H7 (cell line): ENCODE results near the gene CCDC107. TPM values are rescaled to one million over a fixed set of nuclear protein-coding genes. Genes with fewer than 3 reads are reported as not detected.
"Not testable (repeated sequence)": the region's sequence is repeated elsewhere in the genome, so short reads cannot be mapped to it uniquely, and the experiment has no call there.

Experiments
- DNase-seq: peaks from one replicate; pipeline ENCODE4 v3.0.0; 2012
- H3K27me3 ChIP-seq: 2 replicates; pipeline ENCODE4 v1.6.0; 2011; ENCODE audit warnings: mild to moderate bottlenecking, low read length; ENCODE audit not compliant: control insufficient read depth, insufficient read depth
- H3K36me3 ChIP-seq: replicated peaks from 2 replicates; pipeline ENCODE4 v1.5.1; 2011; ENCODE audit warnings: low read length; ENCODE audit not compliant: control insufficient read depth, insufficient read depth
- H3K4me3 ChIP-seq: 2 replicates; pipeline ENCODE4 v1.5.1; 2011; ENCODE audit warnings: low read depth, mild to moderate bottlenecking, control low read depth, low read length, moderate library complexity; ENCODE audit not compliant: insufficient read depth
- total RNA-seq: library from RNA; depleted of rRNA; stranded (reverse); fragments of >200 nt; shearing (Covaris generic); gene quantifications from 2 replicates; pipeline ENCODE4 v1.2.3, GENCODE V29; 2014

Gene CCDC107
- total RNA-seq, 1 experiment from 2014 or later = 9.3 TPM

DNA sequence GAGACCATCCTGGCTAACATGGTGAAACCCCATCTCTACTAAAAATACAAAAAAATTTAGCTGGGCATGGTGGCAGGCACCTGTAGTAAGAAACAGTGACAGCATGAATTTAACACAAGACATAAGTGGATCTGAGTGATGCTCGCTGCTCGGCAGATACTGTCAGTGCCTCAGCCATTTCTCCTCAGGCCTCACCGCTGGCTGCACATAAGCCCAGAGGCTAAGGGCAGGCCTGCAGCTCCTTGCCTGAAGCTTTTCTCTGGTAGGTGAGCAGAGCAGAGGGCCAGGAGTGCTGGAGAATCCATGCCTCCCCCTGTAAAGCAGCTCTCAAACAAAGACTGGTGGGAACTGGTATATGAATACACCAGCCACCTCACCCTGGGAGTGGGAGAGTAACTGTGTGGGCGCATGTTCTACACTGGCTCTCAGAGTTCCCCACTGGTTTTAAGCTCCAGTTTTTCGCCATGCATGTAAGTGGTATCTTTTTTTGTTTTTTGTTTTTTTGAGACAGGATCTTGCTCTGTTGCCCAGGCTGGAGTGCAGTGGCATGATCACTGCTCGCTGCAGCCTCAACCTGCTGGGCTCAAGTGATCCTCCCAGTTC, 29.6 kb upstream of the CCDC107 start:
- Histone ChIP-seq H3K27me3 (no peaks in the 10 kb centered on the region), H3K36me3 (no peaks in the 10 kb centered on the region), H3K4me3 (no peak overlapping the region)
- no peak for DNase-seq

DNA sequence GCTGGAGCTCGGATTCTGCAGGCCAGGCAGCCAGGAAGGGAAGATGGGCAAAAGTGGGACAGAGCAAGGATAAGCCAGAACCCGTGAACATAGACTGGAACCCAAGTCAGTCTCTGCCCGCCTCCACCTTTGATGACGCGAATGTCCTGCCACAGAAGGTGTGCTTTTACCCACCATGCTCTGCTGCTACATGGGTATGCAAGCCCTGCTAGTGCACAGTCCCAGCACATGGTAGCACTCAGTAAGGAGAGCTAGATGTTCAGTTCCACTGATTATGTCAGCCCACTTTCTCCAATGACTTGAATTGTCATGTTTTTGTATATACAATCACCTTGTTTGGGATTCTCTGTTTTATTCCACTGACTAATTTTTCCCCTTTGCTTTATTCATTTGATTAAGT, 28.5 kb upstream of the CCDC107 start:
- H3K27me3 ChIP-seq = no peaks in the 10 kb centered on the region
- no peak overlapping the region for H3K4me3 ChIP-seq
- no peaks in the 10 kb centered on the region for H3K36me3 ChIP-seq
- no peak for DNase-seq

DNA sequence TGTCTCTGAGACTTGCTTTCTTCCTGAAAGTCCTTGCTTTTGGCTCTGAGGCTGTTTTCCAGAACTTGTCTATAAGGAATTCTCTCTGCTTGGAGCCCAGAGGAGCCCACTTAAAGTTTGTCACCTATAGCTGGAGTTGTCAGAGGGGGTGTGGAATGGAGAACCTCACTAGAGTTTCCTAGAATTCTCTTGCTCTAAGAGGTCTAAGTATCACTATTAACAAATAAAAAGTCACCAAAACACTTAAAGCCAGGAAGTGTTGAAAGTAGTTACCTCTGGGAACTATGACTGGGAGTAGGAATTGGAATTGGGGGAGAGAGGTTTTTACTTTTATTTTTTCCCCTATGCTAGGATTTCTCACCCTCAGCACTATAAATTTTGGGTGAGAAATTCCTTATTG, 22.4 kb upstream of the CCDC107 start:
- DNase-seq = no peak
- Histone ChIP-seq H3K4me3 (no peak overlapping the region), H3K36me3 (no peaks in the 10 kb centered on the region), H3K27me3 (no peaks in the 10 kb centered on the region)

DNA sequence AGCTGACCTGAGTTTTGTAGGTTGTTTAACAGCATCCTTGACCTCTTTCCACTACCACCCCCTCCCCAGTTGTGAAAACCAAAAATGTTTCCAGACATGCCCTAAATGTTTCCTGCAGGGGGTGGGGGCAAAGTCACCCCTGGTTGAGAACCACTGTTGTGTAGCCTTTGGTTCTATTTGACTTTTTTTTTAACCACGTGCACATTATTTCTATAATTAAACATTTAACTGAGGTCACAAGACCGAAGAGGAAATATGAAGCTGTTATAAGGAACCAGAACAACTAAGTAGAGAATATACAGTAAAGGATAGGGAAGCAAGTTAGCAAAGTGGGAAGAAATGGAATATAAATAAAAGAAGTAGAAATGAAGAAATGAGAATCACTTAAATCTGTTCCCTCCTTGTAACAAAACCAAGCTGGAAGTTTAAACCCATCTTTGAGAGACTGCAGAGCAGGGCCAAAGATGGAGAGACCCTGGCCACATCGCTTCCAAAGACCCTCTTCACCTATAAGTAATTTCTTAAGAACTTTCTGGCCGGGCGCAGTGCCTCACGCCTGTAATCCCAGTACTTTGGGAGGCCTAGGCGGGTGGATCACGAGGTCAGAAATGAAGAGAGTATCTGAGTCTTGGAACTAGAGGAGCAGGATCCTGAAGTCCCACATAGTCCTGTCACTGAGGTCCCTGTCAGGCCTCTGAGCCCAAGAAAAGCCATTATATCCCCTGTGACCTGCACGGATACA, 21.8 kb upstream of the CCDC107 start:
- DNase-seq = no peak
- Histone ChIP-seq H3K27me3 (no peaks in the 10 kb centered on the region), H3K4me3 (no peak overlapping the region), H3K36me3 (no peaks in the 10 kb centered on the region)

DNA sequence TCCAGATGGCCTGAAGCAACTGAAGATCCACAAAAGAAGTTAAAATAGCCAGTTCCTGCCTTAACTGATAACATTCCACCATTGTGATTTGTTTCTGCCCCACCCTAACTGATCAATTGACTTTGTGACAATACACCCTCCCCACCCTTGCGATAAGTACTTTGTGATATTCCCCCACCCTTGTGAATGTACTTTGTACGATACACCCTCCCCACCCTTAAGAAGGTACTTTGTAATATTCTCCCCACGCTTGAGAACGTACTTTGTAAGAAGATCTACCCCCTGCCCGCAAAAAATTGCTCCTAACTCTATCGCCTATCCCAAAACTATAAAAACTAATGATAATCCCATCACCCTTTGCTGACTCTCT, 21.2 kb upstream of the CCDC107 start:
- not testable (repeated sequence) for DNase-seq, H3K36me3 ChIP-seq, H3K27me3 ChIP-seq, H3K4me3 ChIP-seq

DNA sequence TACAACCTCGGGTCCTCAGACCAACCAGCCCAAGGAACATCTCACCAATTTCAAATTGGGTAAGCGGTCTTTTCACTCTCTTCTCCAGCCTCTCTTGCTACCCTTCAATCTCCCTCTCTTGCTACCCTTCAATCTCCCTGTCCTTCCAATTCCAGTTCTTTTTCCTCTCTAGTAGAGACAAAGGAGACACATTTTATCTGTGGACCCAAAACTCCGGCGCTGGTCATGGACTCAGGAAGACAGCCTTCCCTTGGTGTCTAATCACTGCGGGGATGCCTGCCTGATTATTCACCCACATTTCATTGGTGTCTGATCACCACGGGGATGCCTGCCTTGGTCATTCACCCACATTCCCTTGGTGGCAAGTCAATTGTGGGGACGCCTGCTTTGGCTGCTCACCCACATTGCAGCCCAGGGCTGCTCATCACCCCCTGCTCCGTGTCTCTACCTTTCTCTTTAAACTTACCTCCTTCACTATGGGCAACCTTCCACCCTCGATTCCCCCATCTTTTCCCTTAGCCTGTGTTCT, 20.6 kb upstream of the CCDC107 start:
- H3K4me3 ChIP-seq, H3K27me3 ChIP-seq, H3K36me3 ChIP-seq, DNase-seq: not testable (repeated sequence)

DNA sequence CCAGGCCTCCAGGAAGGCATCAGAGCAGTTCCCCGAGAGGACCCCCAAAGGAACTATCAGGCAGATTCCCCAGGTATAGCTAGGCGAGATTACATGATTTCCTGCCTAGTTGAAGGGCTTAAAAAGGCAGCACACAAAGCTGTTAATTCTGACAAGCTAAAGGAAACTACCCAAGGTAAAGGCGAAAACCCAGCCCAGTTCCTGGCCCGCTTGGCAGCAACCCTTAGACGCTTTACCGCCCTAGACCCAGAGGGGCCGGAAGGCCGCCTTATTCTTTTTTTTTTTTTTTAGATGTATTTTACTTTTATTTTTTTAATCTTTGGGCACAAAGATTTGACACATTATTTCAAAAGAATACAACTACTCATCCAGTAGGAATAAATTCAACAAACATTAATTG, 19.3 kb upstream of the CCDC107 start:
- H3K27me3 ChIP-seq, H3K36me3 ChIP-seq, DNase-seq, H3K4me3 ChIP-seq: not testable (repeated sequence)

DNA sequence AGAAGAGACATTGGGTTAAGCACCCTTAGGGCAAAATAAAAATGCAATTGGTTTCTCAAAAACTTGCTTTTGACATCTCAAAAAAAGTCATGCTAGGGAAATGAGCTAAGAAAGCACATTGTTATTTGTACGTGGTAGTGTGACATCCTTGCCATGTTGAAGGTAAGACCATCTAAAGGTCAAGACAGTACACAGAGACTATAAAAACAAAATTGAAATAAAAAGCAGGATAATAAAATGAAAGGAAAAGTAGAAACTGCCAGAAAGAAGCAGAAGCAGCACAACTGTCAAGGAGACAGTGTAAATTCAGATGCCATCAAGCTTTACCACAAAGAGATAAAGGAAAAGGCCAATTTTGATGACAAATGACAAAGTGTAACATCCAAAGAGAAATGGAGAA, 18.9 kb upstream of the CCDC107 start:
- not testable (repeated sequence) for H3K36me3 ChIP-seq, H3K27me3 ChIP-seq, H3K4me3 ChIP-seq, DNase-seq

DNA sequence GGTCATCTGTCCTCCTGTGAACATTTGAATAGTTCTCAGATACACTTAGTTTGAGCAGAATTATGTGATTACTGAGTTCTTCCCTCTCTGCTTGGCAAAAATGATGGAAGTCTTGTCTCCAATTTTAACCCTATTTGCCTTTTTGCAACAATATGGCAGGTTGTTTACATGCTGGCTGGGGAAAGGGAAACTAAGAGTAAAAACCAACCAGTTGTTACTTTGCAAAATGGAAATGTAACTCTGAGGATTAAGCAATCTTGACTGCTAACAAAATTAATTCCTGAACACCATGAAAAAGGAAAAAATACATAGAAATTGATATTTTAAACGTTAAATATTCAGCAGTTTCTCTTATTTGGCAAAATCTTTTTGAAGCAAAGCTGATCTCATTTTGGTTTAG, 18.5 kb upstream of the CCDC107 start:
- Histone ChIP-seq H3K4me3 (no peak overlapping the region), H3K27me3 (no peaks in the 10 kb centered on the region), H3K36me3 (no peaks in the 10 kb centered on the region)
- no peak for DNase-seq

DNA sequence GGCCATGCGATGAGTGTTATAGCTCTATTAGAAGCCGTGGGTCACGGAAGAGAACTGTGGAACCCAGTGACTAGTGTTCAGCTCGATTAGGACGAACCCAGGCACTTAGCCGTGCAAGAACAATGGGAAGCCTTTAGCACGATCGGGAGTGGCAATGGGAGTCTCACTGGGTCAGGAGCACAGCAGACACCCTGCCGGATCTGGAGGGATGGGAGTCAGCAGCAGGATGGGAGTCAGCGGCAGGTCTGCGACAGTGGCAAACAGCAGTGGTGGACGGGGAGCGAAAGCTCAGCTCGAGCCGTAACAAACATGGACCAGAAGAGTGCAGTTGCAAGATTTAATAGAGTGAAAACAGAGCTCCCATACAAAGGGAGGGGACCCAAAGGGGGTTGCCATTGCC, 17.7 kb upstream of the CCDC107 start:
- not testable (repeated sequence) for H3K36me3 ChIP-seq

DNA sequence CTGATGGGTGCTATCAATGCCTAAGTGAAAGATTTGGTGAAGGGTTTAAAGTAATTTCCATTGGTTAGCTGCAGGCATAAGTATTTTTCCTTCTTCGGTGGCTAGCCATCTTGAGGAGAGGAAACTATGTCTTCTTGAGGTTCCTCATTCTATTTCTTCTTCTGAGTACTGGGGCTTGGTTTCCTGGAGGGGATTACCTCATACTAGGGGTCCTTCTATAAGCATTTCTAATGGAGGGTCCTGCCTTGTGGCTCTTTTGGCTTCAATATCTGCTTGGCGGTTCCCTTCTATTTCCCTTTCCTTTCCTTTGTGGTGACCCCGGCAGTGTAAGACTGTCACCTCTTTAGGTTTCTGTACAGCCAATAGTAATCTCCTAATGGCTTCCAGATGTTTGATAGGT, 16.6 kb upstream of the CCDC107 start:
- DNase-seq, H3K27me3 ChIP-seq: not testable (repeated sequence)

More for the DNA sequence above, 17.7 kb upstream of the CCDC107 start:
- not testable (repeated sequence) for H3K4me3 ChIP-seq, H3K27me3 ChIP-seq, DNase-seq

DNA sequence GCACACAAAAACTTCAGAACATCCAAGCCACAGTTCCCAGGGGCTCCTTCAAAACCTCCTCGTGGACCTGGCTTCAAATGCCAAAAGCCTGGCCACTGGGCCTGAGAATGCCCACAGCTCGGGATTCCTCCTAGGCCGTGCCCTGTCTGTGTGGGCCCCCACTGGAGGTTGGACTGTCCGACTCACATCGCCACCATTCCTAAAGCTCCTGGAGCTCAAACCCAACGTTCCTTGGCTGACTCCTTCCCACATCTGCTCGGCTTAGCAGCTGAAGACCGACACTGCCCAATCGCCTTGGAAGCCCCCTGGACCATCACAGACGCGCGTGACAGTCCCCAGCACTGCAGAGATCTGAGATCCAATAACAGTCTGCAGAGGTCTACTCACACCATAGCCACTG, 15.0 kb upstream of the CCDC107 start:
- Histone ChIP-seq H3K36me3 (no peaks in the 10 kb centered on the region), H3K4me3 (no peak overlapping the region), H3K27me3 (peaks cover 1% of the 10 kb centered on the region; the same call in 1 of the 2 replicates)
- no peak for DNase-seq

More for the DNA sequence above, 16.6 kb upstream of the CCDC107 start:
- not testable (repeated sequence) for H3K4me3 ChIP-seq, H3K36me3 ChIP-seq

DNA sequence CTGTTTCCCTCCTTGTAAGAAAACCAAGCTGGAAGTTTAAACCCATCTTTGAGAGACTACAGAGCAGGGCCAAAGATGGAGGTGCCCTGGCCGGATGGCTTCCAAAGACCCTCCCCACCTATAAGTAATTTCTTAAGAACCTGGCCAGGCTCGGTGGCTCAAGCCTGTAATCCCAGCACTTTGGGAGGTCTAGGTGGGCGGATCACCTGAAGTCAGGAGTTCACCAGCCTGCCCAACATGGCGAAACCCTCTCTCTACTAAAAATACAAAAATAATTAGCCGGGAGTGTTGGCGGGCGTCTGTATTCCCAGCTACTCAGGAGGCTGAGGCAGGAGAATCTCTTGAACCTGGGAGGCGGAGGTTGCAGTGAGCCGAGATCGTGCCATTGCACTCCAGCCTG, 12.4 kb upstream of the CCDC107 start:
- peak; percentile 21 for DNase-seq
- not testable (repeated sequence) for H3K36me3 ChIP-seq, H3K27me3 ChIP-seq
- H3K4me3 ChIP-seq = peak overlapping the region; percentile 73

DNA sequence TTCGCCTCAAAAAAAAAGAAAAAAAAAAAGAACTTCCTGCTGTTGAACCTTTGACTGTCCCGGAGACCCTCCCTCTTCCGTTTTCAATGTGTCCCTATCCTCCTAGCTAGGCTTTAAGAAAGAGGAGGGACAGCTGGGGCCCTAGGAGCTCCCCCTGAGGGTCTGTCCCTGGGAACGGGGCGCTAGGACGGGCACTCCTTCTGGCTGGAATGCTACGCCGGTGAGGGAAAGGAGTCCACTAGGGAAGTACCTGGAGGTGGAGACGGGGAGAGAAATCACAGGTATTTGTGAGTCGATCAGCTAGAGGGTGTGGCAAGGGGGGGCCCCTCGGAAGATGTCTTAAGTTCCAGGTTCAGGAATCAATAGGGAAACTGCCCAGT, 11.9 kb upstream of the CCDC107 start:
- Histone ChIP-seq H3K36me3 (no peaks in the 10 kb centered on the region), H3K4me3 (peak overlapping the region; percentile 73), H3K27me3 (peaks cover 1% of the 10 kb centered on the region; the same call in 1 of the 2 replicates)
- DNase-seq = peak; percentile 90

DNA sequence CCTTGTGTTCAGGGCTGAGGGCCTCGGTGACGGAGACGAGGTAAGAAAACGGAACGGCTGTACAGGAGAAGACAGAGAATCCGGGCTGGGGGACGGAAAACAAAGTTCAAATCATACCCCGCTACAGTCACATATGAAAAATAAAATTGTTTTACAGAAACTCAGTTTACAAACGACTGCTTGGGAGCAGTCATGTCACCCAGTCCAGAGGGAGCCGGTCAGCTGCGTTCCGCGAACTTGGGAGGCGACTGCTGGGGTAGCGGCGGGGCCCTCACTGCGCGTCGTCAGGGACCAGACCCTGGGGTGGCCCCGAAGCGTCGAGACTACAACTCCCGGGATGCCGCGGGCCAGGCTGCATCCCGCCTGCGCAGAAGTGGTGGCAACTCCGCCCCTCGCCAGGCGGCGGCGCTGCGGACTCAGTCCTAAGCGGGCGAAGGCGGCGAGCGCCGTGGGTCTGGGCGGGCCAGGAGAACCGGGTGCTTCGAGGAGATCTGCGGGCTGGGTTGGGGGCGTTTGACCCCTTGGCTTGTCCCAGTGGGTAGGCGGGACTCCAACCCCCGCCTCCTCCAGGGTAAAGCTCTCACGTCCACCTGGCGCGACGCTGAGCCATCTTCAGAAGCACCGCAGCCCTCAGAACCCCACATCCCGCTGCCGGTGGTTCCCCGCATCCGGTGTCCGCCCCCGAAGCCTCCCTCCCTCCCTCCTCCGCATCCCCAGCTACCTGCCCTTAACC, 11.4 kb upstream of the CCDC107 start:
- peaks cover 1% of the 10 kb centered on the region; the same call in 1 of the 2 replicates for H3K27me3 ChIP-seq
- H3K36me3 ChIP-seq = no peaks in the 10 kb centered on the region
- H3K4me3 ChIP-seq = peak overlapping the region; percentile 73
- DNase-seq = peak; percentile 98
